KMS-11 (cell line): ENCODE data around the gene TCTN1.

Source experiments
- H2AFZ ChIP-seq: fragments of 200-600 bp; sonication (generic); 2 replicates; pipeline ENCODE4 v1.6.1; 2016; ENCODE audit warnings: antibody characterized with exemption, mixed run types, low read depth
- H3K27ac ChIP-seq: fragments of 200-600 bp; sonication (generic); 2 replicates; pipeline ENCODE4 v1.6.1; 2016; ENCODE audit warnings: mild to moderate bottlenecking, mixed run types
- H3K27me3 ChIP-seq: fragments of 200-600 bp; sonication (generic); 2 replicates; pipeline ENCODE4 v1.6.1; 2017; ENCODE audit warnings: mild to moderate bottlenecking, low read depth, mixed run types, moderate library complexity; ENCODE audit not compliant: insufficient read depth
- H3K36me3 ChIP-seq: fragments of 200-600 bp; sonication (generic); 2 replicates; pipeline ENCODE4 v1.6.1; 2017; ENCODE audit warnings: mild to moderate bottlenecking, mixed run types; ENCODE audit not compliant: insufficient read depth
- H3K4me1 ChIP-seq: fragments of 200-600 bp; sonication (generic); 2 replicates; pipeline ENCODE4 v1.6.1; 2016; ENCODE audit warnings: mild to moderate bottlenecking, low read depth, mixed run types; ENCODE audit not compliant: poor library complexity, severe bottlenecking
- H3K4me2 ChIP-seq: fragments of 200-600 bp; sonication (generic); 2 replicates; pipeline ENCODE4 v1.7.0; 2016; ENCODE audit warnings: mild to moderate bottlenecking, mixed run types
- H3K4me3 ChIP-seq: fragments of 200-600 bp; sonication (generic); IDR thresholded peaks from 2 replicates; pipeline ENCODE4 v1.6.1; 2017; ENCODE audit warnings: low read depth, low read length, mixed read lengths; ENCODE audit not compliant: insufficient read depth
- H3K79me2 ChIP-seq: fragments of 200-600 bp; sonication (generic); 2 replicates; pipeline ENCODE4 v1.6.1; 2016; ENCODE audit warnings: low read depth, mixed run types; ENCODE audit not compliant: insufficient read depth
- H3K9ac ChIP-seq: fragments of 200-600 bp; sonication (generic); 2 replicates; pipeline ENCODE4 v1.6.1; 2016; ENCODE audit warnings: mild to moderate bottlenecking, mixed run types
- H4K20me1 ChIP-seq: fragments of 200-600 bp; sonication (generic); 2 replicates; pipeline ENCODE4 v1.6.1; 2016; ENCODE audit warnings: mild to moderate bottlenecking, mixed run types; ENCODE audit not compliant: insufficient read depth
- CTCF ChIP-seq: fragments of 200-600 bp; sonication (generic); conservative IDR thresholded peaks from 2 replicates; pipeline ENCODE4 v1.6.1; 2017; ENCODE audit warnings: low read depth, mild to moderate bottlenecking, antibody characterized with exemption, low read length, moderate library complexity, mixed read lengths

The TCTN1 gene

GRCh38 chr12:110661337-110661972 is 47.5 kb downstream of the TCTN1 start:
- Histone ChIP-seq H3K79me2 (no peaks in the 10 kb centered on the region), H4K20me1 (no peaks in the 10 kb centered on the region), H2AFZ (no peak overlapping the region), H3K27me3 (no peaks in the 10 kb centered on the region), H3K36me3 (no peaks in the 10 kb centered on the region), H3K4me3 (no peak overlapping the region), H3K4me2 (no peak overlapping the region), H3K9ac (no peak overlapping the region), H3K4me1 (no peaks in the 10 kb centered on the region), H3K27ac (no peak overlapping the region)
- no peak for TF ChIP-seq CTCF

GRCh38 chr12:110666892-110667291 is 53.0 kb downstream of the TCTN1 start:
- H3K4me1 ChIP-seq, result peaks cover 45% of the 10 kb centered on the region
- no peak overlapping the region for H3K27ac ChIP-seq
- no peaks in the 10 kb centered on the region for H3K79me2 ChIP-seq
- no peak overlapping the region for H3K9ac ChIP-seq
- no peak for TF ChIP-seq CTCF
- H3K4me3 ChIP-seq, result no peak overlapping the region
- H3K4me2 ChIP-seq, result no peak overlapping the region
- H3K27me3 ChIP-seq, result no peaks in the 10 kb centered on the region
- no peaks in the 10 kb centered on the region for H3K36me3 ChIP-seq
- H2AFZ ChIP-seq, result no peak overlapping the region
- no peaks in the 10 kb centered on the region for H4K20me1 ChIP-seq

- no peaks in the 10 kb centered on the region for H3K79me2 ChIP-seq
- no peak overlapping the region for H2AFZ ChIP-seq
- no peak overlapping the region for H3K4me3 ChIP-seq
- TF ChIP-seq CTCF, result no peak
- H3K9ac ChIP-seq, result no peak overlapping the region
- no peaks in the 10 kb centered on the region for H4K20me1 ChIP-seq
- no peaks in the 10 kb centered on the region for H3K27me3 ChIP-seq
- H3K4me2 ChIP-seq, result no peak overlapping the region
- H3K4me1 ChIP-seq, result peaks cover 52% of the 10 kb centered on the region
- no peak overlapping the region for H3K27ac ChIP-seq
- no peaks in the 10 kb centered on the region for H3K36me3 ChIP-seq
Observed at GRCh38 chr12:110667671-110668070, 53.7 kb downstream of the TCTN1 start.

GRCh38 chr12:110668480-110669192 is 54.7 kb downstream of the TCTN1 start:
- H3K27me3 ChIP-seq, result no peaks in the 10 kb centered on the region
- H3K79me2 ChIP-seq, result no peaks in the 10 kb centered on the region
- H3K4me3 ChIP-seq, result no peak overlapping the region
- no peaks in the 10 kb centered on the region for H4K20me1 ChIP-seq
- H3K36me3 ChIP-seq, result no peaks in the 10 kb centered on the region
- H3K9ac ChIP-seq, result no peak overlapping the region
- peaks cover 62% of the 10 kb centered on the region for H3K4me1 ChIP-seq
- peak overlapping the region; percentile 85; the same call in 1 of the 2 replicates for H3K27ac ChIP-seq
- TF ChIP-seq CTCF, result no peak
- H3K4me2 ChIP-seq, result peak overlapping the region; percentile 92
- H2AFZ ChIP-seq, result peak overlapping the region; percentile 30; the same call in 1 of the 2 replicates
